Activated CD8-positive, alpha-beta memory T cell treated with anti-CD3 and anti-CD28 coated beads, Interleukin-2, amount 50 U/mL, for 24 hours (primary cell): Measurements from ENCODE around the gene ZNF92.
"Not testable (repeated sequence)": the region's sequence is repeated elsewhere in the genome, so short reads cannot be mapped to it uniquely, and the experiment has no call there.

Experiments used
- DNase-seq: peaks from one replicate; pipeline ENCODE4 v3.0.0-alpha.2; 2020; ENCODE audit errors: extremely low read depth

ZNF92 gene

DNA sequence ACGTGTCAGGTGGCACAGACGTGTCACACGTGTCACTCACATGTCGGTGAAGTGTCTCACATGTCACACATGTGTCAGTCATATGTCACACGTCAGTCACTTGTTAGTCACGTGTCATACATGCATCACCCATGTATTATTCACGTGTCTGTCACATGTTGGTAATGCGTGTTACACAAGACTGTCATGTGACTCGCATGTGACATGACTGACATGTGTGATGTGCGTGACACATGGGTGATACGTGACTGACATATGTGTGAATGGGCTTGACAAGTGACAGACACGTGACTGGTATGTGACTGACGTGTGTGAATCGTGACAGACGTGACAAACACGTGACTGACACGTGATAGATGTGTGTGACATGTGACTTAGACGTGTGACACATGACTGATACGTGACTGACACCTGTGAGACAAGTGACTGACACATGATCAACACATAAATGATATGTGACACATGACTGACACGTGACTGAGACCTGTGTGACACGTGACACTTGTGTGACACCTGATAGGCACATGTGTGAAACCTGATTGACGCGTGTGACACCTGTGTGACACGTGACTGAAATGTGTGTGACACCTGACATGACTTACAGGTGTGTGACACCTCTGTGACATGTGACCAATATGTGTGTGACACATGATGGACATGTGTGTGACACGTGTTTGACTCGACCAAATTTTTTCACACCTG, 56.1 kb downstream of the ZNF92 start:
- no peak for DNase-seq

DNA sequence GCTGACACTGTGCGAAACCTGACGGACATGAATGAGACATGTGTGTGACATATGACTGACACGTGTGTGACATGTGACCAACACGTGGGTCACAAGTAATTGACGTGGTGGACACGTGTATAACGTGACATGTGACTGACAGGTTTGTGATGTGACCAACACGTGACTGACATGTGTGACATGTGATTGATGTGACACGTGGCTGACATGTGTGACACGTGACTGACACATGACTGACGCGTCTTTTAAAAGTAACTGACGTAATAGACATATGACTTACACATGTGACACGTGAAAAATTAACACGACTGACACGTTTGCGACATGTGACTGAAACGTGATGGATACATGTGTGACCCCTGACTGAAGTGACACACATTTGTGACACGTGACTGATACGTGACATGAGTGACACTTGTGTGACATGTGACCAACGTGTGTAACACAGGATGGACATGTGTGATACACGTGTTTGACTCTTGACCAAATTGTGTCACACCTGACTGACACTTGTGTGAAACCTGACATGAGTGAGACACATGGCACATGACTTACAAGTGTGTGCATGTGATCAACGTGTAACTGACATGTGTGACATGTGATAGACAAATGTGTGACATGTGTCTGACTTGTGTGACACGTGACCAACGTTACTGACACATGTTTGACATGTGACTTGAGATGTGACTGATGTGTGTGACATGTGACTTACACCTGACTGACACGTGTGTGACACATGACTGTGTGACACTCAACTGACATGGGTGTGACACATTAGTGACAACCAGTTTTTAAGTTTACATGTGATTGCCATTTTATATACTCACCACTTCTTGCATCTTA, 56.9 kb downstream of the ZNF92 start:
- no peak for DNase-seq

DNA sequence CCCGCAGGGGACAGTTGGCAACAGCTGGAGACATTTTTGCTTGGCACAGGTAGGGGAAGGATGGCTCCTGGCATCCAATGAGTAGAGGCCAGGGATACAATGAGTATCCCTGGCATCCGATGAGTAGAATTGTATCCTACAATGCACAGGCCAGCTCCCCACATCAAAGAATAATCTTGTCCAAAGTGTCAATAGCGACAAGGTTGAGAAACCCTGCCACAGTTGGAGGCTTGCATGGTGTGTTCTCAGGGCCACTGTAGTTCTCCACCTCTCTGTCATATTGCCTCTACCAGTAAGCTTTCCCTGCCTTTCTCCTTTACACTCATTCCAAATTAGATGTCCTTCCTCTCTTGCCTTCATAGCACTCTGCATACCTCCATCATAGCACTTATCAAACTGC, 60.7 kb downstream of the ZNF92 start:
- DNase-seq: no peak

DNA sequence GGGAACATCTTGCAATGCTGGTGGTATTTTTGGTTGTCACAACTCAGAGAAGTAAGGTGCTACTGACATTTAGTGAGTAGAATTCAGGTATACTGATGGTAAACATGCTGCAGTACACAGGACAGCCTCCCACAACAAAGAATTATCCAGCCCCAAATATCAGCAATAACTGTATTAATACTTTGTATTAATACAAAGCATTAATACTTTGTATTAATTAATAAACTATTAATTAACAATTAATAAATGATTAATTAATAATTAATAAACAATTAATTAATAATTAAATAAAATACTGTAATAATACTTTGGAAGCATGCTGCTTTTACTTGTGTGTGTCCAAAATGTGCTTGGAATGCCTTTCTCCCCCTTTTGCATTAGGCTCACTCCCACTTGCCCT, 62.5 kb downstream of the ZNF92 start:
- no peak for DNase-seq

DNA sequence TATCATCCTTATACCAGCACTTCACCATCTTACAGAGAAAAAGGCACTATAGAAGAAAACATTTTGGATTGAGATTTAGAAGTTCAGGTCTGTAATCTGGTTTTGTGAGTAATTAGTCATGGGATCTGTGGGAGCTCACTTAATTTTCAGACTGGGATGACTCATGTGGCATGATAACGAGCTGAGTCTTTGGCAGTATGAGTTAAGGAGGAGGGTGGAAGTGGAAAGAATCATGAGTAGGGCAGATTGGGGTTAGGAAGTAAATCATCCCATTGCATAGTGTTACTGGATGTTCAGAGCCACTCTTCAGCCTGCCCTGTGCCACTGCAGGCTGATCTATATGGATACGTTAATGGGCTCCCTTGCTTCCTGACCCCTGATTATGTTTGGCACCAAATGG, 64.9 kb downstream of the ZNF92 start:
- DNase-seq: no peak

DNA sequence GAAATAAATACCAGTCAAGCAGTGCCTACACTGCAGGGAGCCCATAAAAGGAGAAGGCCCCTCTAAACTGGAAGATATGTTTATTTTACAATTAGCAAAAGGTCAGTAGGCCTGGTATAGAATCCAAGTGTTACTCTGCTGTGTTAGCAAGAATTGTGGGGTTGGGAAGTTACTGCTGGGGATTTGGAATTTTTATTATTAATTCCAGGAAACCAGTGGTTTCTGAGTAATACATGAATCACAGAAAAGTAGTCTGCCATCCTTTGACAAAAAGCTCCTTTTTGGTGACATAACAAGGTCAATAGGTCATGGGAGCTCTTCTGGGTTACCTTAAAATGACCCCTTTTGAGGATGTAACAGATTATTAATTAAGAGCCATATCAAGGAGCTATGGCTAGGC, 67.4 kb downstream of the ZNF92 start:
- DNase-seq: no peak

DNA sequence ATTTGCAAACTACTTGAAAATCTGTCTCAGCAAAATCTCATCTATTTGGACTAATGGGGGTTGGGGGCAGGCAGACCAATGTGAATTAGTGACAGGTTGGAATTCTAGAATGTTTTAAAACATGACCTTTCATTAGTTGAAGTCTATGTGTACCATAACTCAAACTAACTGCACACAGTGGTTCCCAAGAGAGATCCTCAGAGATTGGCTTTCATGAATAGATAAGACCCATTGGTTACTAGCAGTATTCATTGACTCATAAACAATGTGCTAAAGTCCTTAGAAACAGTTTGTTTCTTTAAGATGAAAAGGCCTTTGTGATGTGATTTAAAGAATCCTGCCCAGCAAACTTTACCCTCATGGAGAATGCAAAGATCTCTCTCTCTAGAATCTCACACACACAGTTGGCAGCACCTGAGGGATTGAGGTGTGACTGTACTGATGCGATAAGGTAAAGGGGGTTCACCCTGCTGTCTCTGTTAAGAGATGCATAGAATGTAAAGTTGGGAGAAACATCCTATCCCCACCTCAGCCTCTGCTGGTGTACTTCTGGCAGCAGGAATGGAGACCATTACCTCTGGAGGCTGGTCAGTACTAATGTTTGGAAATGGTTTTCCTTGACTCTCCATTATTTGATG, 70.7 kb downstream of the ZNF92 start:
- DNase-seq: no peak

DNA sequence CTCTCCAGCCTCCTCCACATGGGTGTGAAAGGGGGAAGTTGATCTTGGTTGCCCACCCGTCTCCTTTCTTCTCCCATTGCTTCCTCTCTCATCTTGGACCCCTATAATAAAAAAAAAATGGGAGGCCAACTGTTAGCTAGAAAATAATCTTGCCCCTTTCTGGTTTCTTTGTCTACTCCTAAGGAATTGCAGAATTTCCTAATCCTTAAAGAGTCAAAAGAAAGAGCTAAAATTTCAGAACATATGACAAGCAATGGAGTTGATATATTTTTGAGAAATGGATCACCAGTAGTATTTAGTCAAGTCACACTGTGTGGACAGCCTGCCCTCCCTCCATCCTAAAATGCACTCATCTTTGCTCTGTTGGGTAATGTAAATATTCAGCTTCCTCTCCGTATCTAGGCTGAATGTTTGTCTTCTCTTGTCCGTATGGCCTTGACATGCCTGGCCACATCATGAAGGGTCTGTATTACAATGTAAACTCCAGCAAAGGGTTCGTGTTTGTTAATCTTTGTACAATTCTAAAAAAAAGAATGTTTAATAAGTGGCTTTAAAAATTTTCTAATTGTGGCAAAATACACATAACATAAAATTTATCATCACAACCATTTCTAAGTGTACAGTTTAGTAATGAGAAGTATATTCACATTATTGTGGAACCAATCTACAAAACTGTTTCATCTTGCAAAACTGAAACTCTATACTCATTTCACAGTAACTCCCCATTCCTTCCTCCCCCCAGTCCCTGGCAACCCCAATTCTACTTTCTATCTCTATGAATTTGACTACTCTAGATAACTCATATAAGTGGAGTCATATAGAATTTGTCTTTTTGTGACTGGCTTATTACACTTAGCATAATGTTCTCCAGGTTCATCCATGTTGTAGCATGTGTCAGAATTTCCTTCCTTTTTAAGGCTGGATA, 71.5 kb downstream of the ZNF92 start:
- DNase-seq: no peak

DNA sequence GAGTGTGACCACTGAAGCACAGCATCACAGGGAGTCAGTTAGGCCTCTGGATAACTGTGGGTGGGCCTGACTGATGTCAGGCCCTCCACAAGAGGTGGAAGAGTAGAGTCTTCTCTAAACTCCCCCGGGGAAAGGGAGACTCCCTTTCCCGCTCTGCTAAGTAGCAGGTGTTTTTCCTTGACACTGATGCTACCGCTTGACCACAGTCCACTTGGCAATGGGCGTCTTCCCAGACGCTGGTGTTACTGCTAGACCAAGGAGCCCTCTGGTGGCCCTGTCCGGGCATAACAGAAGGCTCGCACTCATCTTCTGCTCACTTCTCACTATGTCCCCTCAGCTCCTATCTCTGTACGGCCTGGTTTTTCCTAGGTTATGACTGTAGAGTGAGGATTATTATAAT, 73.4 kb downstream of the ZNF92 start:
- not testable (repeated sequence) for DNase-seq

DNA sequence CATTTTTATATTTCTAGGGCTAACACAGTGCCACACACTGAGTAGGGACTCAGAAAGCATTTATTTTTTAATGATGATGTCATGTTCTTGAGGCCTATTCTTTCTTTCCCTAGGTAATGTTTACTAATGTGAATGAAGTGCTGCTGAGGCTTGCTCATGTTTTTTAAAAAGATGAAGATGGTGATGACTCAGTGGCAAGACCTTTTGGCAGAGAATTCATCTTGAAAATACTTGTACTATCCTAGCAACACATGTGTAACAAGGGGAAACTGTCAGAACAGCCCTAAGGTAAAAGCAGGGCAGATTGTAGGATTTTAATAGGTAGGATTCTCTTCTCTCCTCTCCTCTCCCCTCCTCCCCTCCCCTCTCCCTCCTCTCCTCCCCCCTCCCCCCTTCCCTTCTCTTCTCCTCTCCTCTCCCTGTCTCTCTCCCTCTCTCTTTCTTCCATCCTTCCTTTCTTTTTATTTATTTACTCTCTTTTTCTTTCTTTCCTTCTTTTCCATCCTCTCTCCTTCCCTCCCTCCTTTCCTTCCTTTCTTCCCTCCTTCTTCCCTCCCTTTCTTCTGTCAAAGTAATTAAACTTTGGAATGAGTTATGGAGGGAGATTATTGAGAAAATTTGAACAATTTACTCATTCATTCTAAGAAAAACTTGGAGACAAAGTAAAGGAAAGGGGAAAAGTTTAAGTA, 75.3 kb downstream of the ZNF92 start:
- no peak for DNase-seq

DNA sequence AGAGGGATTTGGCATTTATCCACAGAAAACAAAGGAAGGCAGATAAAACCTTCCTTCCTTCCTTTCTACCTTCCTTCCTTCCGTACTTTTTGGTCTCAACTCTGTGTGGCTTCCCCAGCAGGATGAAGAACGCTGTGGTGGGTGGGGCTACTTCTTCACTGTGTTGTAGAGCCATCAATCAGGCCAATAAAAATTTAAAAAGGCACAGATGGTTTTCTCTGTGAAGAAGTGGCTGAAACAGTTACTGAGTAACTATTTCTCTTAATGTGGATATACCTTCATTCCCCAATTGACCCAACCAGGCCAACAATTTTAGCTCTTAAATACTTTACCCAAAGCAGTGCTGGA, 75.8 kb downstream of the ZNF92 start:
- DNase-seq: no peak
